Mesothelial cell of epicardium (in vitro differentiated cells): ENCODE measurements around the gene TECR. TPM values are rescaled to one million over a fixed set of nuclear protein-coding genes. Genes with fewer than 3 reads are reported as not detected.

Experiments used
- DNase-seq, 2 experiments: peaks; one replicate each; pipeline ENCODE4 v3.0.0; 2021; ENCODE audit warnings: low spot score in 2 of 2; ENCODE audit not compliant: unreplicated experiment in 2 of 2
- H3K27ac Mint-ChIP-seq: 2 replicates; pipeline ENCODE4 v1.8.0; 2021; ENCODE audit warnings: mixed read lengths
- H3K27me3 Mint-ChIP-seq: 2 replicates; pipeline ENCODE4 v1.8.0; 2021; ENCODE audit warnings: low read depth, mixed read lengths
- H3K36me3 Mint-ChIP-seq: 2 replicates; pipeline ENCODE4 v1.8.0; 2021; ENCODE audit warnings: mixed read lengths
- H3K4me1 Mint-ChIP-seq: 2 replicates; pipeline ENCODE4 v1.8.0; 2021; ENCODE audit warnings: mixed read lengths
- H3K4me3 Mint-ChIP-seq: 2 replicates; pipeline ENCODE4 v1.8.0; 2021; ENCODE audit warnings: mild to moderate bottlenecking, moderate library complexity, mixed read lengths
- H3K9me3 Mint-ChIP-seq: 2 replicates; pipeline ENCODE4 v1.8.0; 2021; ENCODE audit warnings: mixed read lengths
- CTCF ChIP-seq: fragments of 200-600 bp; sonication (generic); IDR thresholded peaks from one replicate; pipeline ENCODE4 v1.5.0; 2021; ENCODE audit warnings: antibody characterized with exemption; ENCODE audit not compliant: unreplicated experiment
- total RNA-seq: library from RNA; stranded (reverse); gene quantifications from 3 replicates; pipeline ENCODE4 v1.2.1, GENCODE V29; 2021

Gene TECR
- total RNA-seq, 1 donor from 2014 or later: 115 TPM

DNA sequence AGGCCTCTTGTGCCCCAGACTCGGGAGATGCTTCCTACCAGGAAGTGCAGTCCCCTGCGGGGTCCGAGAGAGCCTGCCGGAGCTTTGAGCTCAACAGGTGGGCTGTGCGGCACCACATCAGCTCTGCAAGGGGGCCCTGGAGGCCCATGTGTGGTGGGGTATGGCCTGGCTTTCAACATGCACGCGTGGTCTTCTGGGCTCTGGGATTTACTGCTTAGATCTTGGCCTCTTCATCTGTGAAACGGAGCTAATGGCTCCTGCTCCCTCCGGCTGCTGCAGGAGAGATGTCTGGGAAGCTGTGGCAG, 24.5 kb downstream of the TECR start:
- H3K4me1 Mint-ChIP-seq: peaks cover 36% of the 10 kb centered on the region
- peak overlapping the region; percentile 80 for H3K27ac Mint-ChIP-seq
- no peak for TF ChIP-seq CTCF
- H3K4me3 Mint-ChIP-seq: no peak overlapping the region
- H3K27me3 Mint-ChIP-seq: no peaks in the 10 kb centered on the region
- DNase-seq: no peak
- H3K9me3 Mint-ChIP-seq: no peaks in the 10 kb centered on the region
- H3K36me3 Mint-ChIP-seq: peaks cover 5% of the 10 kb centered on the region

- no peak for DNase-seq
- Mint-ChIP-seq H3K4me3 (no peak overlapping the region), H3K27ac (peak overlapping the region; percentile 80), H3K9me3 (no peaks in the 10 kb centered on the region), H3K36me3 (peaks cover 5% of the 10 kb centered on the region), H3K27me3 (no peaks in the 10 kb centered on the region), H3K4me1 (peaks cover 40% of the 10 kb centered on the region)
- no peak for TF ChIP-seq CTCF
Observed at GRCh38 chr19:14554382-14554812, 25.0 kb downstream of the TECR start.

GRCh38 chr19:14555918-14556661, 26.7 kb downstream of the TECR start:
- H3K4me1 Mint-ChIP-seq: peaks cover 31% of the 10 kb centered on the region
- peaks cover 1% of the 10 kb centered on the region for H3K36me3 Mint-ChIP-seq
- TF ChIP-seq CTCF: no peak
- no peak for DNase-seq
- peak overlapping the region; percentile 59 for H3K27ac Mint-ChIP-seq
- H3K9me3 Mint-ChIP-seq: no peaks in the 10 kb centered on the region
- no peaks in the 10 kb centered on the region for H3K27me3 Mint-ChIP-seq
- no peak overlapping the region for H3K4me3 Mint-ChIP-seq

- peak; percentile 52 to 74 for DNase-seq
- Mint-ChIP-seq H3K4me1 (peaks cover 27% of the 10 kb centered on the region), H3K4me3 (peak overlapping the region; percentile 36), H3K36me3 (peaks cover 1% of the 10 kb centered on the region), H3K9me3 (no peaks in the 10 kb centered on the region), H3K27ac (peak overlapping the region; percentile 25), H3K27me3 (no peaks in the 10 kb centered on the region)
- peak; percentile 90 for TF ChIP-seq CTCF
Observed at GRCh38 chr19:14556662-14557188, 27.3 kb downstream of the TECR start.

GRCh38 chr19:14558370-14559066, 29.1 kb downstream of the TECR start:
- Mint-ChIP-seq H3K27me3 (no peaks in the 10 kb centered on the region), H3K4me1 (peaks cover 28% of the 10 kb centered on the region), H3K4me3 (no peak overlapping the region), H3K9me3 (no peaks in the 10 kb centered on the region), H3K36me3 (peaks cover 1% of the 10 kb centered on the region), H3K27ac (peak overlapping the region; percentile 25)
- DNase-seq: no peak
- no peak for TF ChIP-seq CTCF
